Measurements from ENCODE around the gene SKI. TPM values are rescaled to one million over a fixed set of nuclear protein-coding genes. Genes with fewer than 3 reads are reported as not detected.

SKI gene
- polyA plus RNA-seq, 1 donor from 2014 or later, result 0.78 TPM

DNA sequence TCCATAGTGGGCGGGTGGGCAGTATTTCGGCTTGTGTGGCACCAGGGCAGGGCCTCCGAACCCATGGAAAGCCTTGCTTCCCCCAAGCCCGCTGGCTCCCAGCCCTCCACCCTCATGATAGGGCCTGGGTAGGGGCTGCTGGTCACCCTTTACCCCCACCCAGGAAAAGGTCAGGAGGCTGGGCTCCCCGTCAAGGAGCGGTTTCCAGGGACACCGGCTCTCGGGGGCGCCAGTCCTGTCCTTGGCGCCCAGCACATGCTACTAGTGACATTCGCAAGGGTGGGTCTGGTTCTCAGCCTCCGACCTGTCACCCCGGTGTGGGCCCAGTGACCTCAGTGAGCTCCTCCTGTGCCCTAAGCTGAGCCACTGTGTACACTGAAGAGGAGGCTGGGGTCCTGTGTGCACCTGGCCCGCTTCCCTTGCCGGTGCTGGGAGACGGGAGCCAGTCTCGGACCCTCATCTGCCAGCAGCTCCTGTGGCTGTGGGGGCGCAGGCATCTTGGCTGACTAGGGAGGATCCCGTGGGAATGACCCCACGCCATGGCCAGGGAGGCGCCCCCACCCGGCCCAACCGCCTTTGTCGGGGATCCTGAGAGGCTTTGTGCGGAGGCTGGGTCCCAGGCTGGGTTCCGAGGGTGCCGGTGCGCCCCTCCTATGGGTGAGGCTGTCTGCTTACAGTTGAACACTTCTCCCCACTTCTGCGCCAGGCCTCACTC, 54.6 kb downstream of the SKI start:
- H3K4me3 Mint-ChIP-seq, result no peak overlapping the region

DNA sequence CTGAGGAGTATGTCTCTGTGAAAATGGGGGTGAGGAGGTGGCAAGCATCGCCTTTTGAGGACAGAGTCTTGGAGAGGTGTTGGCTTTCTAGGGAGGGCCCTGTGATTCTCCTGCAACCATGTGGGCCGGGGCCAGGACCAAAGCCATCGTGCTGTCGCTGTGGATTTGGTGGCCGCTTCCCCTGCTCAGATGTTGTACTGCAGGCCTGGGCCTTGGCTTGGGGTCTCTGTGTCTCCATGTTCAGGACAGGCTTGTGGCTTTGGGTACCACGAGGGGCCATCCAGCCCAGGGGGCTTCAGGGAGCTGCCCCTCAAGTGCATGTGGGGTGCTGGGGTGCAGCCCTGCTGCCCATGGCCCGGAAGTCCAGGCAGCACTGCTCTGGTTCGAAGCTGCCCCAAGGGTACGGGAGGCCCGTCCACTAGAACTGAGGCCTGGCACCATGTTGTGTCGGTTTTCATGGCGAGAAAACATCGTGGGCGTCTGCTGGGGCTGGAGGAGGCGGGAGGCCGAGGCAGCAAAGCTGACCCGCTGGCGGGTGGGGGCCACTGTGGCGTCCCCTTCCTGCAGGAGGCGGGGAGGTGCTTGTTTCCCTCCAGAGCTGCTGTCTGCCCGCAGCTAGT, 55.4 kb downstream of the SKI start:
- Mint-ChIP-seq H3K4me3 (no peak overlapping the region), H3K27ac (no peak overlapping the region), H3K36me3 (no peaks in the 10 kb centered on the region), H3K9me3 (no peaks in the 10 kb centered on the region), H3K27me3 (no peaks in the 10 kb centered on the region), H3K4me1 (peaks cover 3 to 8% (median 8%) of the 10 kb centered on the region in 3 donors)

More for the DNA sequence above, 54.6 kb downstream of the SKI start:
- Mint-ChIP-seq H3K36me3 (no peaks in the 10 kb centered on the region), H3K27ac (no peak overlapping the region), H3K27me3 (no peaks in the 10 kb centered on the region), H3K4me1 (peaks cover 3 to 4% (median 3%) of the 10 kb centered on the region in 3 donors), H3K9me3 (no peaks in the 10 kb centered on the region)

DNA sequence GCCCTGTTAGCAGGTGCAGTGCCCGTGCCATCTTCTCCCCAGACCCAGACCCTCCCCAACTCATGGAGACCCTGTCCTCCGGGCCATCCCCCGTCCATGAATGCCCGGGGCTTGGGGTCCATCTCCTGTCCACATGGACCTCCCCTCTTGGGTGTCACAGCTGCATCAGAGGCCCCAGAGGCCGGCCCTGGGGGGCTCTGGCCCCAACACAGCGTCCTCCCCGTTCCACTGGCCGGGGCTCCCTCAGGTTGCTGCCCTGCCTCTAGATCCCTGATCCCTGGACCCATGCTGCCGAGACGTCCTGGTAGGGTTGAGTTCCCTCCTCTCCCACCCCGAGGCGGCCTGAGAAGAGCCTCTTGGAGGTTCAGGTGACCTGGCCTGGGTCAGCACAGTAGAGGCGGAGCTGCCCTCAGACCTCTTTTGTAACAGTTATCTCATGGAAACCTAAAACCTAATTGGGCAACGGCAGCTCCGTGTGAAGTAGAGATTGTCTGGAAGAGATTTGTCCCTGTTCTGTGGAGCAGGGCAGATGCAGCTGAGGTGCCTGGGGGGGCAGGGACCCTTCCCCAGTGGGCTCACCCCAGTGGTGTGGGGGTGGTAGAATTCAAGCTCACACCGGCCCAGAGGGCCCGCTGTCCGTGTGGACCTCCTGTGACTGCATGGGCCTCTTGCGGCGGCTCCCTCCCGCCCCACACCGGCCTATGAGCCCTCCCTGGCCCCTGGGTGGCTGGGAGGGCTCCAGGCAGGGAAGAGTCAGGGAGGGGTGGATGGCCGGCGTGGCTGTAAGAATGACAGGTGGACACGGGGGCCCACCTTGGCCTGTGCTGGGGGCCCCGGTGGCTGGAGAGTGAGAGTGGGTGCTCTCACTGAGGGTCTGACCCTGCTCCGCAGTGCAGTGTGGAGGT, 56.1 kb downstream of the SKI start:
- H3K36me3 Mint-ChIP-seq, result no peaks in the 10 kb centered on the region
- H3K27me3 Mint-ChIP-seq, result no peaks in the 10 kb centered on the region
- peak overlapping the region in 1 of 3 donors; percentile 46 for H3K27ac Mint-ChIP-seq
- H3K4me3 Mint-ChIP-seq, result no peak overlapping the region
- no peaks in the 10 kb centered on the region for H3K9me3 Mint-ChIP-seq
- H3K4me1 Mint-ChIP-seq, result peaks cover 3 to 11% (median 8%) of the 10 kb centered on the region in 3 donors

DNA sequence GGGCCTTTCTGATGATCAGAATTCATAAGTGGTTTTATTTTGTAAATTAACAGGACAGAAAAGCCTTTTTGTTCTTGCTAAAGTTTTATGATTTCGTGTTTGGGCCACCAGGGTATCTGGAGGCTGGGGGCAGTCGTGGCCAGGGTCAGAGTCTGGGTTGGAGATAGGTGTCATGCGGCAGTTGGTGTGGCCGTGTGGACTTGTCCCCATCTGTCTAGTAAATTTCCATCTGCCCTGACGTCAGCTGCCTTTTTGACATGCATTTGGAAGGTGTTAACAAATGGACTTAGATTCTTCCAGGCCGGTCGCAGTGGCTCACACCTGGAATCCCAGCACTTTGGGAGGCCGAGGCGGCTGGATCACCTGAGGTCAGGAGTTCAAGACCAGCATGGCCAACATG, 56.8 kb downstream of the SKI start:
- no peaks in the 10 kb centered on the region for H3K36me3 Mint-ChIP-seq

DNA sequence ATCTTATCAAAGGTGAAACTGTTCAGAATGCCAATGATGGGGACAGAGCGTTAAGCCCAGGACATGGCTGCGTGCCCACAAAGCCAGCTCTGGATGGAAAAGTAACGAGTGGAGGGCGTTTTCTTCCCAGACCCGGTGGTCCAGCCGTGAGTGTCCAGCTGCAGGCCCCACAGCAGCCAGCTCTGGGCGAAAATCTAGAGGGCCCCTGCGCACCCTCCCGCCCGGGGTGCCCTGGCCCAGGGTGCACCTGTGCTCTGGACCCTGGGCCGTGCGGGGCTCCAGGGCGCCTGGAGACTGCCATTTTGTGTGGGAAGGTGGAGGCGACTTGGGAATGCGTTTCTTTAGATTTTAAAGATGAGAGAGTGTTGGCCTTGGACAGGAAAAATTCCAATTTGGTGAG, 58.8 kb downstream of the SKI start:
- no peaks in the 10 kb centered on the region for H3K36me3 Mint-ChIP-seq
- H3K27me3 Mint-ChIP-seq, result no peaks in the 10 kb centered on the region
- peak overlapping the region in 1 of 3 donors; percentile 76 for H3K27ac Mint-ChIP-seq
- H3K9me3 Mint-ChIP-seq, result no peaks in the 10 kb centered on the region
- H3K4me1 Mint-ChIP-seq, result peaks cover 20 to 29% (median 26%) of the 10 kb centered on the region in 3 donors
- peak overlapping the region in 1 of 4 donors; percentile 23 for H3K4me3 Mint-ChIP-seq

More for the DNA sequence above, 56.8 kb downstream of the SKI start:
- peaks cover 6 to 12% (median 9%) of the 10 kb centered on the region in 3 donors for H3K4me1 Mint-ChIP-seq
- no peaks in the 10 kb centered on the region for H3K9me3 Mint-ChIP-seq
- H3K4me3 Mint-ChIP-seq, result no peak overlapping the region
- no peaks in the 10 kb centered on the region for H3K27me3 Mint-ChIP-seq
- peak overlapping the region in 1 of 3 donors; percentile 46 for H3K27ac Mint-ChIP-seq

DNA sequence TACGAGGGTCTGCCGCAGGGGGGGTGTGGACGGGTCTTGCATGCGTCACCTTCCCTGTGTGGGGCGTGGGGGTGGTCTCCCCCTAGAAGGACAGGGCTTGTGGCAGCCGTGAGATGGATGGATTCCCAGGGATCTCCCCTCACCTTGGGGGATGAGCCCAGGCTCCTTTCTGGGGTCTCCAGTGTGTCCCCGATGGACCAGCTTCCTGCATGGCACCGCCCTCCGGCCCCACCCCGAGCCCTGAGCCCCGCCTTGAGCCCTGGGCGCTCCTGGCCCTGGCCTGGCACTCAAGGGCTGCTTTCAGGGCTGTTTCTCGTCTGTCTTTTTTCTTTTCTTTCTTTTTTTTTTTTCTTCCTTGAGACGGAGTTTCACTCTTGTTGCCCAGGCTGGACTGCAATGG, 59.5 kb downstream of the SKI start:
- H3K27ac Mint-ChIP-seq, result no peak overlapping the region
- H3K4me1 Mint-ChIP-seq, result peaks cover 20 to 30% (median 29%) of the 10 kb centered on the region in 3 donors
- H3K27me3 Mint-ChIP-seq, result no peaks in the 10 kb centered on the region
- H3K9me3 Mint-ChIP-seq, result no peaks in the 10 kb centered on the region
- H3K4me3 Mint-ChIP-seq, result no peak overlapping the region
- no peaks in the 10 kb centered on the region for H3K36me3 Mint-ChIP-seq

DNA sequence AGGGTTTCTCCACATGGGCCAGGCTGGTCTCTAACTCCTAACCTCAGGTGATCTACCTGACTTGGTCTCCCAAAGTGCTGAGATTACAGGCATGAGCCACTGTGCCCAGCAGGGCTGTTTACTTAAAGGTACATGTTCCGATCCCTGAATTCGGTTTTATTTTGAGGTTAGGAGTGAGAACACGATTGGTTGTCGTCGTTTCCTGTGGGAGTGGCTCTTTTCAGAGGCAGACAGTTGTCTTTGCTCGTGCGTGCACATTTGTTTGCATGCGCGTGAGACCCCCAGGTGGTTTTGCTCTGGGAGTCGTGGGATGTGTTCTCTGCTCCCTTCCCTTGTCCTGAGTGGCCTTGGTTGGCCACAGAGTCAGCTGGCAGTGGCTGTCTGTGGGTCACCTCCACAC, 60.2 kb downstream of the SKI start:
- H3K9me3 Mint-ChIP-seq, result no peaks in the 10 kb centered on the region
- peak overlapping the region in 1 of 3 donors; percentile 27 for H3K27ac Mint-ChIP-seq
- H3K27me3 Mint-ChIP-seq, result no peaks in the 10 kb centered on the region
- H3K4me1 Mint-ChIP-seq, result peaks cover 20 to 30% (median 30%) of the 10 kb centered on the region in 3 donors
- no peaks in the 10 kb centered on the region for H3K36me3 Mint-ChIP-seq
- H3K4me3 Mint-ChIP-seq, result peak overlapping the region in 2 of 4 donors; percentile 33 to 49

DNA sequence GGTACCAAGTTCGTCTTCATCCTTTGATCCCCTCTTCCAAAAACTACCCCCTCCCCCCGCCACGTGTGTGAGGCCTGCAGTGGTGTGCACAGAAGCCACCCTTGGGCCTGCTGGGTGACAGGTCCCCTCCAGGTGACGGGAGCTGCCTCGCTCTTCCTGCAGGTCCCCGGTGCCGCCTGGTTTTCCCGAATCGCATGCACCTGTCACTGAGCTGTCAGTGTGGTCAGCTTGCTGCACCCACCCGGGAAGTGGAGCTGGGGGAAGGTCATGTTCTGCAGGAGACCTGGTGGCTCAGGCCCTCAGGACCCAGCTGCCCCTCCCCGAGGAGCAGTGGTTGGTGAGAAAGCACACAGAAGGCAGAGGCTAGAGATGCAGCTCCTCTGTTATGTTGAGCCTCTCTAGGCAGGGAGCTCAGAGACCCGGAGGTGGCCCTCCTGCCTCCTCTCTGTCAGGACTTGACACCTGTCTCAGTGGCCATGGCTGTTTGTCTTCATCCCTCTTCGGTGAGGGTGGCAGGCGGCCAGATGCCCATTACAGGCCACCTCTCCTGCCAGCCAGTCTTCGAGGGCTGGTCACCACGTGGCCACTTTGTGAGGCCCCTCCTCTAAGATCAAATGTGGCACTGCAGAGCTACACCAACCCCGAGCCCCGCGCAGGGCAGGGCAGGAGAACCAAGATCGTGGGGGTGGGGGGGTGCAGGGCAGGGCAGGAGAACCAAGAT, 60.9 kb downstream of the SKI start:
- Mint-ChIP-seq H3K4me1 (peaks cover 20 to 33% (median 32%) of the 10 kb centered on the region in 3 donors), H3K4me3 (peak overlapping the region in 2 of 4 donors; percentile 45 to 81), H3K27me3 (no peaks in the 10 kb centered on the region), H3K36me3 (no peaks in the 10 kb centered on the region), H3K27ac (peak overlapping the region in 1 of 3 donors; percentile 78), H3K9me3 (no peaks in the 10 kb centered on the region)

DNA sequence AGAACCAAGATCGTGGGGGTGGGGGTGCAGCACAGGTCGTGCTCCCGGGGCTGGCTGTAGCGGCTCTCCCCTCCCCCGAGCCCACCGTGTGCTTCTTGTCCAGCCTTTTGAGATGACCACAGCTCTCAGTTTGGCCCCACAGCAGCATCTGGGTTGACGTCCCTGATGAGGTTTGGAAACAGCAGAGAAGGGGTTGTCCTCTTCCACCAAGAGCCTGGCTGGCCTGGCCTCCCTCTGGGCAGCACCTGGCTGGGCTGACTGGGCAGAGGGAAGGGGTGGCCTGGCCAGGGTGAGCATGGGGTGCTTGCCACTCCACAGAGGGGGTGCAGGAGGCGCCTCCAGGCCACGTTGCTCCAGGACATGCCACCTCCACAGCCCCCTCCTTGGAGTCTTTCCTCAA, 61.5 kb downstream of the SKI start:
- Mint-ChIP-seq H3K4me1 (peaks cover 20 to 34% (median 33%) of the 10 kb centered on the region in 3 donors), H3K4me3 (peak overlapping the region in 3 of 4 donors; percentile 77 to 96 (median 90)), H3K36me3 (no peaks in the 10 kb centered on the region), H3K9me3 (no peaks in the 10 kb centered on the region), H3K27me3 (no peaks in the 10 kb centered on the region), H3K27ac (peak overlapping the region in 1 of 3 donors; percentile 97)

DNA sequence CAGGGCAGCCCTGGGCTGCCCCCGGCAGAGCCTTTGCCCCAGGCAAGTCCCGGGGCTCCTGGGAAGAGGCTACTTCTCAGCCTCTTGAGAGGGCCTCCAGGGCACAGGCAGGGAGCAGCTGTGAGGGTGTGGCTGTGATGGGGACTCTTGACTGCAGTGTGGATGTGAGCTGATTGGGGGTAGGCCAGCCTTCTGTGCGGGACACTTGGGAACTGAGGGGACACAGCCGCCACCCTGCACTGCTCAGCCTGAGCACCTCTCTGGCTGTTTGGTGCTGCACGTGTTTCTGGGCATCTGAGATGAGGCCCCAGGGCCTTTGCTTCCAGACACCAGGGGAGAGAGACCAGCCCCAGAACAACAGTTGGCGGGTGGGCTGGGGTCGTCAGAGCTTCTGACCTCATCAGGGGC, 62.1 kb downstream of the SKI start:
- Mint-ChIP-seq H3K36me3 (no peaks in the 10 kb centered on the region), H3K4me3 (peak overlapping the region; percentile 76 to 96 (median 84)), H3K9me3 (no peaks in the 10 kb centered on the region), H3K27me3 (no peaks in the 10 kb centered on the region), H3K4me1 (peaks cover 20 to 34% (median 30%) of the 10 kb centered on the region in 3 donors), H3K27ac (peak overlapping the region; percentile 87 to 97 (median 96))

DNA sequence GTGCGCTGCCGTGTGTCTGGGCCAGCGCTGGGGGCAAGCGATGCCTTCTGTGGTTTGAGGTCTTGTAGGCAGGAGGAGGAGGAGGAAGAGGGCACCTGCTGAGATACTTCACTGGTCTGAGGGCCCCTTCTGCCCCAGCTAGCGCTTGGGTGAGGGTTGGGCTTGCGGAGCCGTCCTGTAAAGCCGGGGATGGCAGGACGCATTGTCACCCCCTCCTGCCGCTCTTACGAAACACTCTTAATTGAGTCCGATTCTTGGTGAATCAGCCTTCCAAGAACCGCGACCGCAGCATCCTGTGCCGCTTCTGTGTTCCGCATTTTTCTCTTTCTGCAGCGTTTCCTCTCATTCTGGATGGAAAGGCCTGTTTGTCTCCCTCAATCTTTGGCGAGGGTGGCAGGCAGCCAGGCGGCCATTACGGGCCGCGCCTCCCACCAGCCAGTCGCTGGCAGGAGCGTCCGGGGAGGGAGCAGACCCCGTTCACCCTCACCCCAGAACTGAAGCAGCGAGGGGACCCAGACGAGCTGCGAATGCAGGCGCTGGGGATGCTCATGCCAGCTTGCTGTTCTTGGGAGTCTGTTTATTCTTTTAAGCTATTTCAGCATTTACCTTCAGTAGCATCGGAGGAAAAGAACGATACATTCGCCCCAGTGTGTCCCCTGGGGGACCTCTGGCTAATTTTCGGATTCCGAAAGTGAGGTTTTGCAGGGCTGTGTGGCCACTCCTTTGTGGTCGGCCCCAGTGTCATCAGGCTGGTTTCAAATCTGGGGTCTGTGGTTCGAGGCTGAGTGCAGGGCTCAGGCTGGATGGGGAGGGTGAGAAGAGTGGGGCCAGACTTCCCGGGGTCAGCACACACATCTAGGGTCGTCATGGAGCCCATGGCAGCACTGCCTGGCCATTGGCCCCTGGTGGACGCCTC, 62.7 kb downstream of the SKI start:
- Mint-ChIP-seq H3K27ac (peak overlapping the region; percentile 87 to 97 (median 96)), H3K9me3 (no peaks in the 10 kb centered on the region), H3K4me1 (peaks cover 20 to 40% (median 30%) of the 10 kb centered on the region in 3 donors), H3K4me3 (peak overlapping the region; percentile 76 to 96 (median 84)), H3K36me3 (no peaks in the 10 kb centered on the region), H3K27me3 (no peaks in the 10 kb centered on the region)

- H3K36me3 Mint-ChIP-seq, result no peaks in the 10 kb centered on the region
- peak overlapping the region in 3 of 4 donors; percentile 32 to 65 (median 40) for H3K4me3 Mint-ChIP-seq
- no peaks in the 10 kb centered on the region for H3K27me3 Mint-ChIP-seq
- H3K4me1 Mint-ChIP-seq, result peaks cover 19 to 42% (median 33%) of the 10 kb centered on the region in 3 donors
- H3K9me3 Mint-ChIP-seq, result no peaks in the 10 kb centered on the region
- H3K27ac Mint-ChIP-seq, result peak overlapping the region in 2 of 3 donors; percentile 96 to 97
Measured at GRCh38 chr1:2291577-2291976, 63.5 kb downstream of the SKI start.

DNA sequence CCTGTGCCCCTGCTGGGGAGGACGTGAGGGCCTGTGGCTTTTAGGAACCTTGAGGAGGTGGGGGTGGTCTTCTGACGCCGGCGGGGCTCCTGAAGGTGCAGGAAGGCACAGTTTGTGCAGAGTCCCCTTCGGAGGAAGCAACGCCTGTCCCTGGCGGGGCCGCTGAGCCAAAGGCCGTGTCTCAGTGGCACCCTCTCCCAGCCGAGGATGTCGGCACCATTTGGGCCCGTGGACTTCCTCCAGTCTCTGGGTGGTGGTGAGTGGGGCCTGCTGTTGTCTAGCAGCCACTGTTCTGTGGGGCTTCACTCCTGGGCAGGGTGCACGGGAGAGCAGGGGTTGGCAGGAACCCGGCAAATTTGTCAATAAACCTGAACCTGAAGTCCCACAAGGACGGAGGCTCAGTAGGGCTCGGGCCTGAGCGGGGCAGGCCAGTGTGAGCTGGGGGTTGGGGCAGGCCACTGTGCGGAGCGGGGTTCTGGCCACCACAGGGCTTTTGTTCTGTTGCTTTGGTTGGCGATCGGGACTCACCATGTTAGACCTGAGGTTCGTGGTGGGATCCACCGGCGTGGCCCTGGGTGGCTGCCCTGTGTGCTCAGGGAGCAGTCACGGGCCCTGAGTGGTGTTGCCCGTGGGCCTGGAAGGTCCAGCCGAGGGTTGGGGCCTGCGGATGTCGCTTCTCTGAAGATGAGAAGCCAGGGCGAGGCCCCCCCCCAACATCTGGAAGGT, 64.8 kb downstream of the SKI start:
- H3K9me3 Mint-ChIP-seq, result no peaks in the 10 kb centered on the region
- H3K4me1 Mint-ChIP-seq, result peaks cover 17 to 40% (median 34%) of the 10 kb centered on the region in 3 donors
- H3K27me3 Mint-ChIP-seq, result no peaks in the 10 kb centered on the region
- peak overlapping the region in 1 of 3 donors; percentile 91 for H3K27ac Mint-ChIP-seq
- H3K36me3 Mint-ChIP-seq, result no peaks in the 10 kb centered on the region
- H3K4me3 Mint-ChIP-seq, result no peak overlapping the region

Data from IgD-negative memory B cell (primary cell).